GM23338 (cell line): ENCODE data around the gene ZFHX3.

Experiments used
- CTCF ChIP-seq, 2 experiments: fragments of 200-600 bp in 1 of 2; sonication (generic) in 1 of 2; conservative IDR thresholded peaks; 2 replicates each; pipeline versions ENCODE4 v1.5.1 to v1.6.1; 2016 to 2017; ENCODE audit warnings: antibody characterized with exemption in 2 of 2, low read depth in 2 of 2, mild to moderate bottlenecking in 2 of 2, moderate library complexity in 1 of 2
- EZH2 ChIP-seq: fragments of 200-600 bp; sonication (generic); IDR thresholded peaks from one replicate; pipeline ENCODE4 v1.8.0; 2017; ENCODE audit warnings: antibody characterized with exemption, mild to moderate bottlenecking, low read depth; ENCODE audit not compliant: unreplicated experiment
- JUNB ChIP-seq: IDR thresholded peaks from one replicate; pipeline ENCODE4 v1.6.1; 2016; ENCODE audit warnings: antibody characterized with exemption; ENCODE audit not compliant: unreplicated experiment
- POLR2AphosphoS5 ChIP-seq: IDR thresholded peaks from 2 replicates; pipeline ENCODE4 v1.6.1; 2016; ENCODE audit warnings: antibody characterized with exemption, low read depth
- REST ChIP-seq: IDR thresholded peaks from one replicate; pipeline ENCODE4 v1.6.1; 2018; ENCODE audit warnings: antibody characterized with exemption; ENCODE audit not compliant: unreplicated experiment
- TF ChIP-seq, protein P1 (sequence below): IDR thresholded peaks from 2 replicates; pipeline ENCODE4 v1.6.1; 2016; ENCODE audit warnings: antibody characterized with exemption
- TF ChIP-seq, protein P2 (sequence below): fragments of 250-450 bp; sonication (Bioruptor Pico); IDR thresholded peaks from 2 replicates; pipeline ENCODE4 v1.5.0; 2020; ENCODE audit warnings: mild to moderate bottlenecking, moderate library complexity

- no peak for TF ChIP-seq CTCF (conservative IDR thresholded peaks at IDR 0.05; ENCODE audit: low read depth in 2 of 2)
- no peak for TF ChIP-seq REST
- TF ChIP-seq POLR2AphosphoS5: no peak
- TF ChIP-seq JUNB: no peak
- TF ChIP-seq, protein P1, sequence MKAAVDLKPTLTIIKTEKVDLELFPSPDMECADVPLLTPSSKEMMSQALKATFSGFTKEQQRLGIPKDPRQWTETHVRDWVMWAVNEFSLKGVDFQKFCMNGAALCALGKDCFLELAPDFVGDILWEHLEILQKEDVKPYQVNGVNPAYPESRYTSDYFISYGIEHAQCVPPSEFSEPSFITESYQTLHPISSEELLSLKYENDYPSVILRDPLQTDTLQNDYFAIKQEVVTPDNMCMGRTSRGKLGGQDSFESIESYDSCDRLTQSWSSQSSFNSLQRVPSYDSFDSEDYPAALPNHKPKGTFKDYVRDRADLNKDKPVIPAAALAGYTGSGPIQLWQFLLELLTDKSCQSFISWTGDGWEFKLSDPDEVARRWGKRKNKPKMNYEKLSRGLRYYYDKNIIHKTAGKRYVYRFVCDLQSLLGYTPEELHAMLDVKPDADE: no peak
- no peak for TF ChIP-seq EZH2
- TF ChIP-seq, protein P2, sequence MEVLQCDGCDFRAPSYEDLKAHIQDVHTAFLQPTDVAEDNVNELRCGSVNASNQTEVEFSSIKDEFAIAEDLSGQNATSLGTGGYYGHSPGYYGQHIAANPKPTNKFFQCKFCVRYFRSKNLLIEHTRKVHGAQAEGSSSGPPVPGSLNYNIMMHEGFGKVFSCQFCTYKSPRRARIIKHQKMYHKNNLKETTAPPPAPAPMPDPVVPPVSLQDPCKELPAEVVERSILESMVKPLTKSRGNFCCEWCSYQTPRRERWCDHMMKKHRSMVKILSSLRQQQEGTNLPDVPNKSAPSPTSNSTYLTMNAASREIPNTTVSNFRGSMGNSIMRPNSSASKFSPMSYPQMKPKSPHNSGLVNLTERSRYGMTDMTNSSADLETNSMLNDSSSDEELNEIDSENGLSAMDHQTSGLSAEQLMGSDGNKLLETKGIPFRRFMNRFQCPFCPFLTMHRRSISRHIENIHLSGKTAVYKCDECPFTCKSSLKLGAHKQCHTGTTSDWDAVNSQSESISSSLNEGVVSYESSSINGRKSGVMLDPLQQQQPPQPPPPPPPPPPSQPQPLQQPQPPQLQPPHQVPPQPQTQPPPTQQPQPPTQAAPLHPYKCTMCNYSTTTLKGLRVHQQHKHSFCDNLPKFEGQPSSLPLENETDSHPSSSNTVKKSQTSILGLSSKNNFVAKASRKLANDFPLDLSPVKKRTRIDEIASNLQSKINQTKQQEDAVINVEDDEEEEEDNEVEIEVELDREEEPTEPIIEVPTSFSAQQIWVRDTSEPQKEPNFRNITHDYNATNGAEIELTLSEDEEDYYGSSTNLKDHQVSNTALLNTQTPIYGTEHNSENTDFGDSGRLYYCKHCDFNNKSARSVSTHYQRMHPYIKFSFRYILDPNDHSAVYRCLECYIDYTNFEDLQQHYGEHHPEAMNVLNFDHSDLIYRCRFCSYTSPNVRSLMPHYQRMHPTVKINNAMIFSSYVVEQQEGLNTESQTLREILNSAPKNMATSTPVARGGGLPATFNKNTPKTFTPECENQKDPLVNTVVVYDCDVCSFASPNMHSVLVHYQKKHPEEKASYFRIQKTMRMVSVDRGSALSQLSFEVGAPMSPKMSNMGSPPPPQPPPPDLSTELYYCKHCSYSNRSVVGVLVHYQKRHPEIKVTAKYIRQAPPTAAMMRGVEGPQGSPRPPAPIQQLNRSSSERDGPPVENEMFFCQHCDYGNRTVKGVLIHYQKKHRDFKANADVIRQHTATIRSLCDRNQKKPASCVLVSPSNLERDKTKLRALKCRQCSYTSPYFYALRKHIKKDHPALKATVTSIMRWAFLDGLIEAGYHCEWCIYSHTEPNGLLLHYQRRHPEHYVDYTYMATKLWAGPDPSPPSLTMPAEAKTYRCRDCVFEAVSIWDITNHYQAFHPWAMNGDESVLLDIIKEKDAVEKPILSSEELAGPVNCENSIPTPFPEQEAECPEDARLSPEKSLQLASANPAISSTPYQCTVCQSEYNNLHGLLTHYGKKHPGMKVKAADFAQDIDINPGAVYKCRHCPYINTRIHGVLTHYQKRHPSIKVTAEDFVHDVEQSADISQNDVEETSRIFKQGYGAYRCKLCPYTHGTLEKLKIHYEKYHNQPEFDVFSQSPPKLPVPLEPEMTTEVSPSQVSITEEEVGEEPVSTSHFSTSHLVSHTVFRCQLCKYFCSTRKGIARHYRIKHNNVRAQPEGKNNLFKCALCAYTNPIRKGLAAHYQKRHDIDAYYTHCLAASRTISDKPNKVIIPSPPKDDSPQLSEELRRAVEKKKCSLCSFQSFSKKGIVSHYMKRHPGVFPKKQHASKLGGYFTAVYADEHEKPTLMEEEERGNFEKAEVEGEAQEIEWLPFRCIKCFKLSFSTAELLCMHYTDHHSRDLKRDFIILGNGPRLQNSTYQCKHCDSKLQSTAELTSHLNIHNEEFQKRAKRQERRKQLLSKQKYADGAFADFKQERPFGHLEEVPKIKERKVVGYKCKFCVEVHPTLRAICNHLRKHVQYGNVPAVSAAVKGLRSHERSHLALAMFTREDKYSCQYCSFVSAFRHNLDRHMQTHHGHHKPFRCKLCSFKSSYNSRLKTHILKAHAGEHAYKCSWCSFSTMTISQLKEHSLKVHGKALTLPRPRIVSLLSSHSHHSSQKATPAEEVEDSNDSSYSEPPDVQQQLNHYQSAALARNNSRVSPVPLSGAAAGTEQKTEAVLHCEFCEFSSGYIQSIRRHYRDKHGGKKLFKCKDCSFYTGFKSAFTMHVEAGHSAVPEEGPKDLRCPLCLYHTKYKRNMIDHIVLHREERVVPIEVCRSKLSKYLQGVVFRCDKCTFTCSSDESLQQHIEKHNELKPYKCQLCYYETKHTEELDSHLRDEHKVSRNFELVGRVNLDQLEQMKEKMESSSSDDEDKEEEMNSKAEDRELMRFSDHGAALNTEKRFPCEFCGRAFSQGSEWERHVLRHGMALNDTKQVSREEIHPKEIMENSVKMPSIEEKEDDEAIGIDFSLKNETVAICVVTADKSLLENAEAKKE (CRISPR knock-in tag): no peak
These were observed 296.9 kb downstream of the ZFHX3 start for GRCh38 chr16:72751076-72751475.
